ENCODE measurements around the gene ACER3.

Gene ACER3

DNA sequence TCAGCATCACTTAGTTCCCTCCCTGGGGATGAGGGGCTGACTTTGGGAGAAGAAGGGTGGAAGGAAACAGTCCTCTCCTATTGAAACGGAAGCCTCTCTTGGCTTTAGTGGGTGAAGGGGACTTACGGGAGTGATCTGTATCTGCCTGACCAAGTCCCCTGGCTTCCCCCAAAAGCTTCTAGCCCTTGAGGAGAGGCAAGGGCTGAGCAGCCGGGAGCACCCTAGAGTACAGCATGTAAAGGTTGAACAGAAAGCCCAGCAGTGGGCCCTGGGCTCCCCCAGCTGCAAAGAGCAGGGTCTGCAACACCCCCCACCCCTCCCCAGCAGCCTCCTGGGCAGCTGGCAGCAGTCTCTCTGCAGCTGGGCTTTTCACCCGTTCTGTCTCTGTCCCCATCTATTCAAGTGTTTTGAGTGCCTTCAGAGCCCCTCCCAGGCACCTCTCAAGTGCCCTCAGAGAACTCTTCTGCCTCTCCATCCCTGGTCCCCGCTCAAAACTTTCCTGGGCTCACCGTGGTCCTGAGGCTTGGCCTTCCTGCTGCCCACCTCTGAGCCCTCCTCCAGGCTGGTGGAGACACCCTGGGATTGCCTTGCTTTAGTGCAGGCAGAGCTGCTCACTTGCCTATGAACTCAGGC is 208.7 kb downstream of the ACER3 start:
- DNase-seq = no peak
- WGBS (ENCODE audit: insufficient coverage) = 93% methylated on average over 6 of the region's 6 CpGs
- Histone ChIP-seq H3K9me3 (ENCODE audit: control extremely low read depth in 1 of 5, control insufficient read depth in 4 of 5, insufficient read depth in 2 of 5, low read depth in 1 of 5, low read length in 4 of 5) (no peaks in the 10 kb centered on the region), H3K4me1 (ENCODE audit: control extremely low read depth in 1 of 4, control insufficient read depth in 4 of 4, insufficient read depth in 4 of 4, low read length in 3 of 4) (peaks cover 4 to 36% (median 32%) of the 10 kb centered on the region in 4 experiments), H3K27ac (ENCODE audit: insufficient read depth in 1 of 2, low read depth in 1 of 2, low read length in 2 of 2, poor library complexity in 1 of 2, severe bottlenecking in 2 of 2) (no peak overlapping the region), H3K27me3 (replicated peaks in 2 of 5; ENCODE audit: control insufficient read depth in 4 of 5, insufficient read depth in 5 of 5, low read length in 4 of 5) (peaks cover 0 to 8% (median 4%) of the 10 kb centered on the region in 5 experiments), H3K36me3 (ENCODE audit: control insufficient read depth in 4 of 4, insufficient read depth in 4 of 4, low read length in 3 of 4) (no peaks in the 10 kb centered on the region), H3K4me3 (ENCODE audit: control insufficient read depth in 1 of 7, extremely low read depth in 1 of 7, insufficient read depth in 4 of 7, low read depth in 2 of 7, low read length in 6 of 7) (no peak overlapping the region)
- ChIA-PET POLR2A (no interaction called here), CTCF (interaction anchor here (0.8 to 2.2 kb wide), 4 partner anchors 10 to 24 kb away, joined by 3 to 15 read pairs (median 4); no protein-coding TSS in a partner anchor)

DNA sequence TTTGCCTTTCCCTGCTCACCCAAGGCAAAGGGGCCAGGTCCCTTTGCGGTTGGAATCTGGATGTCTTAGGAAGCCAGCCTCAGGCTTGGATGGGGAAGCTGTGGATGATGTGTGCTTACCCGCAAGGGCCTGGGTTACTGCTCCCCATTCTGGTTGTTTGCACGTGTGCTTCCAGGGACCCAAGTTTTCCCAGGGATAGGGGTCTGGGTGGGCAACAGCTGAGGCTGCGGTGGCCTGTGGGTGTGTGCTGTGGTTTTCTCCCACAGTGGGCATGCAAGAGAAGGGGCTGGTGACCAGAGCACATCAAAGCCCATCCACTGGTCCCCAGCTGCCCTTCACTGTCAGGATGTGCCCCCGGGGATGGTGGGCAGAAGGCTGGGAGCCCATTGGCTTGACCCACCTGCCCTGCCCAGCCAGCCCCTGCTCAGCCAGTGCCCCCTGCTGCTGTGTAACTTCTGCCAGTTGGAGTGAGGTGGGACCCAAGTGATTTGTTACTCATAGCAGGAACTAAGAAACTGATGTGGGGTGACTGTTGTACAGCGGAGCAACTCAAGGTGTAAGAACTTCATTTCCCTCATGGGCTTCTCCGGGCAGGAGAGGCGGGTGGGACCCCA is 209.4 kb downstream of the ACER3 start:
- peaks cover 4 to 36% (median 32%) of the 10 kb centered on the region in 4 experiments for H3K4me1 ChIP-seq (ENCODE audit: control extremely low read depth in 1 of 4, control insufficient read depth in 4 of 4, insufficient read depth in 4 of 4, low read length in 3 of 4)
- no peaks in the 10 kb centered on the region for H3K36me3 ChIP-seq (ENCODE audit: control insufficient read depth in 4 of 4, insufficient read depth in 4 of 4, low read length in 3 of 4)
- no peaks in the 10 kb centered on the region for H3K9me3 ChIP-seq (ENCODE audit: control extremely low read depth in 1 of 5, control insufficient read depth in 4 of 5, insufficient read depth in 2 of 5, low read depth in 1 of 5, low read length in 4 of 5)
- no peak overlapping the region for H3K27ac ChIP-seq (ENCODE audit: insufficient read depth in 1 of 2, low read depth in 1 of 2, low read length in 2 of 2, poor library complexity in 1 of 2, severe bottlenecking in 2 of 2)
- no peak for DNase-seq
- peaks cover 0 to 7% (median 4%) of the 10 kb centered on the region in 5 experiments for H3K27me3 ChIP-seq (replicated peaks in 2 of 5; ENCODE audit: control insufficient read depth in 4 of 5, insufficient read depth in 5 of 5, low read length in 4 of 5)
- 97% methylated on average over 6 of the region's 8 CpGs for WGBS (ENCODE audit: insufficient coverage)
- ChIA-PET POLR2A (no interaction called here), CTCF (interaction anchor here (0.8 to 2.2 kb wide), 4 partner anchors 9 to 25 kb away, joined by 3 to 15 read pairs (median 4); no protein-coding TSS in a partner anchor)
- H3K4me3 ChIP-seq (ENCODE audit: control insufficient read depth in 1 of 7, extremely low read depth in 1 of 7, insufficient read depth in 4 of 7, low read depth in 2 of 7, low read length in 6 of 7) = no peak overlapping the region

DNA sequence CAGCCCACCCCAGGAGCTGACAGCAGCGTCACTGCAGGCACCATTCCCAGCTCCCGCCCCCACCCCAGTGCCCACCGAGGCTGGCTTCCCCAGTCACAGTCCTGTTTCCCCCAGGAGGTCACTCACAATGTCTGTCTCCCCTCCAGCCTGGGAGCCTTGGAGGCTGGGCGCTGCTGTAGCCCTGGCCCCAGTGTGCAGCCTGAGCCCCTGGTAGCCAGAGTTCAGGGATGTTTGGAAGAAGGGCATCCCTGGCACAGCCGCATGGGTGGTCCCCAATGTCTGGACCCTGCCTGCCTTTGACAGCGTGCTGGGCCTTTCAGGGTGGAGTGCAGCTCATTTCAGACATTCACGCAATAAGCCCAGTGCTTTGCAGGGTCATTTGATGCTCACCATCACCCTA is 210.4 kb downstream of the ACER3 start:
- H3K4me3 ChIP-seq (ENCODE audit: control insufficient read depth in 1 of 7, extremely low read depth in 1 of 7, insufficient read depth in 4 of 7, low read depth in 2 of 7, low read length in 6 of 7) = no peak overlapping the region
- DNase-seq = no peak
- ChIA-PET CTCF (interaction anchor here (2.2 kb wide), 1 partner anchor 20 kb away, joined by 15 read pairs; no protein-coding TSS in a partner anchor), POLR2A (no interaction called here)
- 83% methylated on average over 6 of the region's 7 CpGs for WGBS (ENCODE audit: insufficient coverage)
- H3K27ac ChIP-seq (ENCODE audit: insufficient read depth in 1 of 2, low read depth in 1 of 2, low read length in 2 of 2, poor library complexity in 1 of 2, severe bottlenecking in 2 of 2) = no peak overlapping the region
- H3K4me1 ChIP-seq (ENCODE audit: control extremely low read depth in 1 of 4, control insufficient read depth in 4 of 4, insufficient read depth in 4 of 4, low read length in 3 of 4) = peaks cover 0 to 32% (median 26%) of the 10 kb centered on the region in 4 experiments
- H3K9me3 ChIP-seq (ENCODE audit: control extremely low read depth in 1 of 5, control insufficient read depth in 4 of 5, insufficient read depth in 2 of 5, low read depth in 1 of 5, low read length in 4 of 5) = no peaks in the 10 kb centered on the region
- peaks cover 0 to 5% (median 2%) of the 10 kb centered on the region in 5 experiments for H3K27me3 ChIP-seq (replicated peaks in 2 of 5; ENCODE audit: control insufficient read depth in 4 of 5, insufficient read depth in 5 of 5, low read length in 4 of 5)
- H3K36me3 ChIP-seq (ENCODE audit: control insufficient read depth in 4 of 4, insufficient read depth in 4 of 4, low read length in 3 of 4) = no peaks in the 10 kb centered on the region

DNA sequence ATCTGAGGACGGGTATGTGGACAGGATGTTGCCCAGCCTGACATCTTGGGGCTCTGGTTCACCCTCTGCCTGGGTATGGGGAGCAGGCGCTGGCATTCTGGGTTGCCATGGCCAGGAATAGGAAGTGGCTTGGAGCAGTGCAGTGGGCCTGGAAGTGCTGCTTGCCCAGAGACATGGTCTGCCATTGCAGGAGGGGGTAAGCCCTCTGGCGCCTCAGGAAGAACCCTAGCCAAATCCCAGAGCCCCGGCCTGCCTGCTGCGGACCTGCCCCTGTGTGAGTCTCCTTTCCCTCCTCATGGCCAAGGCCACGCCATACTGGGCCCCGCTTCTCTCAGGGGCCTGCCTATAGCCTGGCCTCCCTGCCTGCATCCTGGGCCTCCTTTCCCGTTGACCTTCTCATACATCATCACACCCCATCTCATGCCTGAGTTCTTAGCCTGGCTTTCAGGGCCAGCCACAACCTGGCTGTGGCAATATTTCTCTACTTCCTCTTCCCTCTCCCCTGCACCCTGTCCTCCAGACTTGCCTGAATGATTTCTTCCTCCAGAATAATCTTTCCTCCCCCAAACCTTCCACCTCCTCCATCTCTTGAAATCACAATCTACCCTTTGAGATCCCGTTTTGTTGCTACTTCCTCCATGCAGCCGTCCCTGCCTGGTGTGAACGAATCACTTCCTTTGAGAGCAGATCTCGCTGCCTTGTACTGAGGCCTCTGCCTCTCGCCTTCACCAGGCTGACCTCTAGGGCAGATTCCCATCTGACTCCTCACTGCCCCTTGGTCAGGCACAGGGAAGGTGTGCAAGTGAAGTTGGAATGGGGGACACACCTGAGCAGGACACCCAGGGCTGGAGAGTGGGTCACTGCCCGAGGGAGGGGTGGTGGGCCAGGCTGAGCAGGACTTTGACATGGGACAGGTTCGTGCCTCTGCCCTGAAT is 211.2 kb downstream of the ACER3 start:
- POLR2A ChIA-PET = no interaction called here
- CTCF ChIA-PET = interaction anchor here (1.6 kb wide), 2 partner anchors 19 to 24 kb away, joined by 4 to 6 read pairs; no protein-coding TSS in a partner anchor
- peak in 2 of 3 donors; percentile 32 to 41 for DNase-seq
- Histone ChIP-seq H3K4me1 (ENCODE audit: control extremely low read depth in 1 of 4, control insufficient read depth in 4 of 4, insufficient read depth in 4 of 4, low read length in 3 of 4) (peaks cover 0 to 27% (median 23%) of the 10 kb centered on the region in 4 experiments), H3K4me3 (ENCODE audit: control insufficient read depth in 1 of 7, extremely low read depth in 1 of 7, insufficient read depth in 4 of 7, low read depth in 2 of 7, low read length in 6 of 7) (no peak overlapping the region), H3K36me3 (ENCODE audit: control insufficient read depth in 4 of 4, insufficient read depth in 4 of 4, low read length in 3 of 4) (no peaks in the 10 kb centered on the region), H3K27ac (ENCODE audit: insufficient read depth in 1 of 2, low read depth in 1 of 2, low read length in 2 of 2, poor library complexity in 1 of 2, severe bottlenecking in 2 of 2) (no peak overlapping the region), H3K27me3 (replicated peaks in 2 of 5; ENCODE audit: control insufficient read depth in 4 of 5, insufficient read depth in 5 of 5, low read length in 4 of 5) (peaks cover 0 to 3% (median 2%) of the 10 kb centered on the region in 5 experiments), H3K9me3 (ENCODE audit: control extremely low read depth in 1 of 5, control insufficient read depth in 4 of 5, insufficient read depth in 2 of 5, low read depth in 1 of 5, low read length in 4 of 5) (no peaks in the 10 kb centered on the region)
- 59% methylated on average over 13 of the region's 15 CpGs for WGBS (ENCODE audit: insufficient coverage)

DNA sequence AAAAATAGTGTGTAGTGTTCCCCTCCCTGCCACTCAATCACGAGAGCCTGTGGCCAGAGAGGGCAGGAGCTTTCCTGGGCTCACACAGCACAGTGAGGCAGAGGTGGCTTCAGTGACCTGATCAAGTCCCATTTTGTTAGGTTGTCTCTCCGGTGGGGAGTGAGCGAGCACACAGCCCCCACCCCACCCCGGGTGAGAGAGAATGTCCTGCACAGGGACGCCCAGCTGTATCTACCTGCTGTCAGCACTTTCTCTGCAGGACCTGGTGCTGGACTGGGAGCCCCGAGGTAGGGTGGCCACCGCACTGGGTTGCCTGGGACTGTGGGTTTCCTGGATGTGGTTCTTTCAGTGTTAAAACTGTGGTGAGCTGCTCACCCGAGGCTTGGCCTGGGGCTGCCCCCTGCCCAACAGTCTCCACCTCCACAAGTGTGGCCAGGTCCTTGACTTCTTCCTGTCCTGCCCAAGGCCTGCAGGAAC is 212.2 kb downstream of the ACER3 start:
- CTCF ChIA-PET = interaction anchor here (0.9 to 1.6 kb wide), 5 partner anchors 9 to 27 kb away, joined by 3 to 6 read pairs (median 3); no protein-coding TSS in a partner anchor
- 58% methylated on average over 8 of the region's 8 CpGs for whole genome bisulfite sequencing (ENCODE audit: insufficient coverage)
- peak in 2 of 3 donors; percentile 48 to 49 for DNase-seq
- Histone ChIP-seq H3K27me3 (replicated peaks in 2 of 5; ENCODE audit: control insufficient read depth in 4 of 5, insufficient read depth in 5 of 5, low read length in 4 of 5) (peaks cover 0 to 3% (median 2%) of the 10 kb centered on the region in 5 experiments), H3K9me3 (ENCODE audit: control extremely low read depth in 1 of 5, control insufficient read depth in 4 of 5, insufficient read depth in 2 of 5, low read depth in 1 of 5, low read length in 4 of 5) (no peaks in the 10 kb centered on the region), H3K4me1 (ENCODE audit: control extremely low read depth in 1 of 4, control insufficient read depth in 4 of 4, insufficient read depth in 4 of 4, low read length in 3 of 4) (peaks cover 0 to 24% (median 20%) of the 10 kb centered on the region in 4 experiments), H3K4me3 (ENCODE audit: control insufficient read depth in 1 of 7, extremely low read depth in 1 of 7, insufficient read depth in 4 of 7, low read depth in 2 of 7, low read length in 6 of 7) (no peak overlapping the region), H3K36me3 (ENCODE audit: control insufficient read depth in 4 of 4, insufficient read depth in 4 of 4, low read length in 3 of 4) (no peaks in the 10 kb centered on the region), H3K27ac (ENCODE audit: insufficient read depth in 1 of 2, low read depth in 1 of 2, low read length in 2 of 2, poor library complexity in 1 of 2, severe bottlenecking in 2 of 2) (no peak overlapping the region)
- POLR2A ChIA-PET = no interaction called here

DNA sequence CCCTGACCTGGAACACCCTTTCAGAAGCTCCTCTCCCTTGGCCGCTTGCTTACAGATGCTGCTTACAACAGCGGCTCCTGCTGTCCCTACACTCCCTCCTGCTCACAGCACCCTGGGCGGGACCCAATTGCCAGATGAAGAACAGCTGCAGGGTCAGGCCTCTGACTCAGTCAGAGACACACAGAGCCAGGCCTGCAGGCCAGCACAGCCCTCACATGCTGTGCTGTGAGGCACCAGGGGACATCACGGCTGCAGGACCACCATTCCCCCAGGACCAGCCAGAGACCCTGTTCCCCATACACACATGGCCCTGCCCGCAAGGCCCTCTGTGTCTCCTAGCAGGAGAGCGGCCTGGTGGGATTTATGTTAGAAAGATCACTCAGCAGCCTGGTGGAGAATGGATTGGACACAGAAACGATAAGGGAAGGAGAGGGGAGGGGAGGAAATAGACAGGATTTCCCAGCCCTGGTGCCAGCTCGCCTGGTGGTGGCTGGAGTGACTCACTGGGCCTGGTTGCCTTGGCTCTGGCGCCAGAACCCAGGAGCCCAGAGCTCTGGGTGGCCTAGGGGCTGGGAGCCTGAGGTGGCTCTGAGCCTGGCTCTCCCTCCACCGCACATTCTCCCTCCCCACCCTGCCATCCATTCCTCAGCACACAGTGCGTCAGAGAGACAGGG is 212.7 kb downstream of the ACER3 start:
- Histone ChIP-seq H3K36me3 (ENCODE audit: control insufficient read depth in 4 of 4, insufficient read depth in 4 of 4, low read length in 3 of 4) (no peaks in the 10 kb centered on the region), H3K4me3 (ENCODE audit: control insufficient read depth in 1 of 7, extremely low read depth in 1 of 7, insufficient read depth in 4 of 7, low read depth in 2 of 7, low read length in 6 of 7) (no peak overlapping the region), H3K27ac (ENCODE audit: insufficient read depth in 1 of 2, low read depth in 1 of 2, low read length in 2 of 2, poor library complexity in 1 of 2, severe bottlenecking in 2 of 2) (no peak overlapping the region), H3K9me3 (ENCODE audit: control extremely low read depth in 1 of 5, control insufficient read depth in 4 of 5, insufficient read depth in 2 of 5, low read depth in 1 of 5, low read length in 4 of 5) (peaks cover 0 to 3% (median 0%) of the 10 kb centered on the region in 5 experiments), H3K4me1 (ENCODE audit: control extremely low read depth in 1 of 4, control insufficient read depth in 4 of 4, insufficient read depth in 4 of 4, low read length in 3 of 4) (peaks cover 0 to 24% (median 20%) of the 10 kb centered on the region in 4 experiments), H3K27me3 (replicated peaks in 2 of 5; ENCODE audit: control insufficient read depth in 4 of 5, insufficient read depth in 5 of 5, low read length in 4 of 5) (peaks cover 0 to 3% (median 2%) of the 10 kb centered on the region in 5 experiments)
- 96% methylated on average over 5 of the region's 11 CpGs for WGBS (ENCODE audit: insufficient coverage)
- CTCF ChIA-PET = interaction anchor here (0.9 to 2.5 kb wide), 6 partner anchors 8 to 28 kb away, joined by 3 to 6 read pairs (median 4); no protein-coding TSS in a partner anchor
- POLR2A ChIA-PET = no interaction called here
- peak in 1 of 3 donors; percentile 17 for DNase-seq
